ENCODE data around the gene OR6C70. TPM values are rescaled to one million over a fixed set of nuclear protein-coding genes. Genes with fewer than 3 reads are reported as not detected.

OR6C70 gene
- total and polyA plus RNA-seq, 2 of the 13 experiments (the other 11 are each of a cell fraction or from before 2014, with no cell fraction given), result not detected

- TF ChIP-seq PBX3 (CRISPR knock-in tag; IDR thresholded peaks at IDR 0.05; ENCODE audit: borderline replicate concordance) (no peak), ELF3 (CRISPR knock-in tag; IDR thresholded peaks at IDR 0.05) (peak; percentile 70), NCOA2 (CRISPR knock-in tag; IDR thresholded peaks at IDR 0.05) (peak; percentile 88), MEIS1 (CRISPR knock-in tag; IDR thresholded peaks at IDR 0.05; ENCODE audit: borderline replicate concordance) (peak; percentile 49; the same call in 1 of the 2 replicates), PATZ1 (CRISPR knock-in tag; IDR thresholded peaks at IDR 0.05) (peak; percentile 51; the same call in 1 of the 2 replicates), ZNF407 (CRISPR knock-in tag; IDR thresholded peaks at IDR 0.05; ENCODE audit: not compliant biosample characterization) (no peak), ZNF414 (CRISPR knock-in tag; IDR thresholded peaks at IDR 0.05) (0 out of 2 replicates have a peak, but pooled peaks have one; percentile 30), ZNF12 (CRISPR knock-in tag; IDR thresholded peaks at IDR 0.05) (peak; percentile 76), MAFK (conservative IDR thresholded peaks at IDR 0.05 in 1 of 2, IDR thresholded peaks at IDR 0.05 in 1 of 2; ENCODE audit: low read length in 2 of 2) (no peak), NONO (IDR thresholded peaks at IDR 0.05) (no peak), NONO (CRISPR knock-in tag; conservative IDR thresholded peaks at IDR 0.05) (peak; percentile 63; the same call in 1 of the 2 replicates), TOE1 (CRISPR knock-in tag; IDR thresholded peaks at IDR 0.05) (no peak), HNF4G (IDR thresholded peaks at IDR 0.05; ENCODE audit: borderline replicate concordance, low read depth, low read length) (peak; percentile 94), HNF4G (CRISPR knock-in tag; IDR thresholded peaks at IDR 0.05; ENCODE audit: borderline replicate concordance, low read depth) (peak; percentile 68), CTCF (CRISPR knock-in tag; IDR thresholded peaks at IDR 0.05) (peak; percentile 3; the same call in 1 of the 2 replicates)
Observed at GRCh38 chr12:55499810-55500252, 29.9 kb upstream of the OR6C70 start (continued).
